A673 (cell line): ENCODE results near the gene LAIR1.

Source experiments
- EZH2 ChIP-seq: fragments of 200-600 bp; sonication (generic); IDR thresholded peaks from 2 replicates; pipeline ENCODE4 v1.6.1; 2017; ENCODE audit warnings: borderline replicate concordance, low read depth, mild to moderate bottlenecking, mixed read lengths, antibody characterized with exemption, low read length; ENCODE audit not compliant: poor library complexity, severe bottlenecking
- TF ChIP-seq, protein P1 (sequence below): fragments of 300-800, 200-600 bp; sonication (generic); conservative IDR thresholded peaks from 2 replicates; pipeline ENCODE4 v1.5.1; 2017; ENCODE audit warnings: low read depth, mild to moderate bottlenecking, antibody characterized with exemption, low read length, moderate library complexity, mixed read lengths

DNA sequence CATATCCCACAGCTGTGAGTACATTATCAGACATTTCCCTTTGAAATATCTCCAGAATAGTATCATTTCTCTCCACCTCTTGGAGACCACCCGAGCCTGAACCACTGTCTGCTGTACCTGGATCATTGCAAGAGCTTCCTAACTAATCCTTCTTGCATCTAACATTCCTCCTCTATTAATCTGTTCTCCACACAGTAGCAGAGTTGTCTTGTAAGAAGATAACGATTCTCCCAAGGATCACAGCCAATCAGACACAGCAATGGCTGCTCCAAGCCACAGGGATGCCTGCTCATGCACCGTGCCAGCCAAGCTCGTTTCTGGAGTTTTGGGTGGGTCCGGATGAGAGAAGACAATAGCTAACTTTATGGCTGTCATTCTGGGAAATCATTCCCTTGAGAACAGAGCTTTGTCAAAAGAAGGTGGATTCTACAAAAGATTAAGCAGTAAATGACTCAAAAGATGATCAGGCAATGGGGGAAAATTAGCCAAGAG lies 14.5 kb upstream of the LAIR1 start:
- no peak for TF ChIP-seq EZH2
- TF ChIP-seq, protein P1, sequence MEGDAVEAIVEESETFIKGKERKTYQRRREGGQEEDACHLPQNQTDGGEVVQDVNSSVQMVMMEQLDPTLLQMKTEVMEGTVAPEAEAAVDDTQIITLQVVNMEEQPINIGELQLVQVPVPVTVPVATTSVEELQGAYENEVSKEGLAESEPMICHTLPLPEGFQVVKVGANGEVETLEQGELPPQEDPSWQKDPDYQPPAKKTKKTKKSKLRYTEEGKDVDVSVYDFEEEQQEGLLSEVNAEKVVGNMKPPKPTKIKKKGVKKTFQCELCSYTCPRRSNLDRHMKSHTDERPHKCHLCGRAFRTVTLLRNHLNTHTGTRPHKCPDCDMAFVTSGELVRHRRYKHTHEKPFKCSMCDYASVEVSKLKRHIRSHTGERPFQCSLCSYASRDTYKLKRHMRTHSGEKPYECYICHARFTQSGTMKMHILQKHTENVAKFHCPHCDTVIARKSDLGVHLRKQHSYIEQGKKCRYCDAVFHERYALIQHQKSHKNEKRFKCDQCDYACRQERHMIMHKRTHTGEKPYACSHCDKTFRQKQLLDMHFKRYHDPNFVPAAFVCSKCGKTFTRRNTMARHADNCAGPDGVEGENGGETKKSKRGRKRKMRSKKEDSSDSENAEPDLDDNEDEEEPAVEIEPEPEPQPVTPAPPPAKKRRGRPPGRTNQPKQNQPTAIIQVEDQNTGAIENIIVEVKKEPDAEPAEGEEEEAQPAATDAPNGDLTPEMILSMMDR, result no peak
